Astrocyte (in vitro differentiated cells and primary cell): ENCODE results near the gene FBP2. TPM values are rescaled to one million over a fixed set of nuclear protein-coding genes. Genes with fewer than 3 reads are reported as not detected.
"Not testable (repeated sequence)": the region's sequence is repeated elsewhere in the genome, so short reads cannot be mapped to it uniquely, and the experiment has no call there.

Source experiments
- DNase-seq: peaks from one replicate; pipeline ENCODE4 v3.0.0-alpha.2; 2010; ENCODE audit warnings: low read depth
- FAIRE-seq: peaks from 2 replicates; lab custom pipeline; 2011; peaks lifted over from hg19 to GRCh38; lab: Jason Lieb, UNC
- H2AFZ ChIP-seq: 2 replicates; pipeline ENCODE4 v1.6.0; 2012; ENCODE audit warnings: low read depth, low read length, inconsistent platforms
- H3K27ac ChIP-seq: 2 replicates; pipeline ENCODE4 v1.5.1; 2011; ENCODE audit warnings: low read depth, low read length, inconsistent platforms
- H3K27me3 ChIP-seq: 2 replicates; pipeline ENCODE4 v1.6.0; 2011; ENCODE audit warnings: low read length, inconsistent platforms; ENCODE audit not compliant: insufficient read depth
- H3K36me3 ChIP-seq: 2 replicates; pipeline ENCODE4 v1.5.1; 2011; ENCODE audit warnings: low read length, inconsistent platforms; ENCODE audit not compliant: insufficient read depth
- H3K4me1 ChIP-seq: 2 replicates; pipeline ENCODE4 v1.5.1; 2011; ENCODE audit warnings: low read length, inconsistent platforms; ENCODE audit not compliant: insufficient read depth
- H3K4me2 ChIP-seq: 2 replicates; pipeline ENCODE4 v1.6.0; 2012; ENCODE audit warnings: low read length, inconsistent platforms
- H3K4me3 ChIP-seq: 2 replicates; pipeline ENCODE4 v1.5.1; 2011; ENCODE audit warnings: low read depth, mild to moderate bottlenecking, low read length, inconsistent platforms; ENCODE audit not compliant: insufficient read depth
- H3K79me2 ChIP-seq: 2 replicates; pipeline ENCODE4 v1.6.0; 2012; ENCODE audit warnings: mild to moderate bottlenecking, low read length, inconsistent platforms; ENCODE audit not compliant: insufficient read depth
- H3K9ac ChIP-seq: 2 replicates; pipeline ENCODE4 v1.6.0; 2012; ENCODE audit warnings: mild to moderate bottlenecking, low read length, inconsistent platforms
- H3K9me3 ChIP-seq: 2 replicates; pipeline ENCODE4 v1.5.1; 2012; ENCODE audit warnings: low read depth, mild to moderate bottlenecking, low read length, inconsistent platforms; ENCODE audit not compliant: insufficient read depth
- H4K20me1 ChIP-seq: 2 replicates; pipeline ENCODE4 v1.6.0; 2012; ENCODE audit warnings: low read length, inconsistent platforms; ENCODE audit not compliant: insufficient read depth
- H3K27ac Mint-ChIP-seq: one replicate; pipeline ENCODE4 v1.8.0; 2021; ENCODE audit warnings: mild to moderate bottlenecking, mixed read lengths; ENCODE audit not compliant: unreplicated experiment
- H3K27me3 Mint-ChIP-seq: one replicate; pipeline ENCODE4 v1.8.0; 2021; ENCODE audit warnings: low read depth, mixed read lengths; ENCODE audit not compliant: unreplicated experiment
- H3K36me3 Mint-ChIP-seq: one replicate; pipeline ENCODE4 v1.8.0; 2021; ENCODE audit warnings: low read depth, mixed read lengths; ENCODE audit not compliant: unreplicated experiment
- H3K4me1 Mint-ChIP-seq: one replicate; pipeline ENCODE4 v1.8.0; 2021; ENCODE audit warnings: low read depth, mixed read lengths; ENCODE audit not compliant: unreplicated experiment
- H3K4me3 Mint-ChIP-seq: one replicate; pipeline ENCODE4 v1.8.0; 2021; ENCODE audit warnings: mild to moderate bottlenecking, moderate library complexity, mixed read lengths; ENCODE audit not compliant: unreplicated experiment
- H3K9me3 Mint-ChIP-seq: one replicate; pipeline ENCODE4 v1.8.0; 2021; ENCODE audit warnings: mild to moderate bottlenecking, mixed read lengths; ENCODE audit not compliant: unreplicated experiment
- CTCF ChIP-seq: IDR thresholded peaks from 2 replicates; pipeline ENCODE4 v1.5.1; 2011; ENCODE audit warnings: low read depth, mild to moderate bottlenecking, inconsistent platforms, low read length, moderate library complexity; ENCODE audit not compliant: insufficient read depth
- EZH2 ChIP-seq: IDR thresholded peaks from 2 replicates; pipeline ENCODE4 v1.6.1; 2012; ENCODE audit warnings: mild to moderate bottlenecking, low read length, inconsistent platforms; ENCODE audit not compliant: insufficient read depth
- total RNA-seq: library from RNA; stranded (reverse); gene quantifications from 2 replicates; pipeline ENCODE4 v1.2.1, GENCODE V29; 2021

Gene FBP2
- total RNA-seq, 1 donor from 2014 or later, result not detected

DNA sequence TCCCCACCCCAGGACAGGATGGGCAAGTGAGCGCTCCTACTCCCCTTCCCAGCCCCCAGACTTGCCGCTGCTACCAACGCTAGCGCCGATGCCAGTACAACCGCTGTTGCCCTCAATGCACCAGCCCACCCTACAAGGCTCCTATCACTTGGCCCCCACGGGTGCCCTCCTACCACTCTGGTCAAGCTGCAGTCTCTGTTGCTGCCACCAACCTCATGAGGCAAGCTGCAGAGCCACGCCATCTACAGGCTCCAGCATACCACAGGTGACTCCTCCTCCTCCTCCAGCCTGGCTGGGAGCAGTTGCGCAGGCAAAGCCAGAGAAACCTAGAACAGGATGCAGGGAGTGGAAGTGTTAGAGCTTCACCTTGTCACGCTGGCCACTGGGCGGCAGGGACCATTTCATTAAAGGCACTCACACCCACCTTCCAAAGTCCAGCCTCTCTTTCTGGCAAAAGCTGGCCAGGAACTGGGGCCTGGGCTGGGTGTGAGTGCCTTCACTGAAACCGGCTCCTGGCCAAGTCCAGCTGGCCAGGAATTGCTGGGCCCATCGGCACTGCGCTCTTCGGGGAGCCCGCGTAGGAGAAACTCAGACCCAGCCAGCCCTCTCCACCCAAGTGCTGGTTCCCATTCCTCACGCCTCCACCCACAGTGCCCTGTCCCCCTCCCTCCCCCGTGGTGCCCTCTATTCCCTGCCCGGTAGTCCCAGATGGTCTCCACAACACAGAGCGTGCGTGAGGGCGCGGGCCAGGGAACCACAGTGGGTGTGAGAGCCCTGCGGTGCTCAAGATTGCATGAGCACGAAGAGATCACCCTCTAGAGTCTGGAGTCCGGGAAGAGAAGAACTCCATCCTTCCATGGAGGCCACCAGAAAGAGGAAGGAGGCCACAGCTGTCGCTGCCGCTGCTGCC, 40.3 kb downstream of the FBP2 start:
- H3K9me3 Mint-ChIP-seq, result no peaks in the 10 kb centered on the region
- no peaks in the 10 kb centered on the region for H3K79me2 ChIP-seq
- TF ChIP-seq EZH2, result no peak
- no peak for TF ChIP-seq CTCF

DNA sequence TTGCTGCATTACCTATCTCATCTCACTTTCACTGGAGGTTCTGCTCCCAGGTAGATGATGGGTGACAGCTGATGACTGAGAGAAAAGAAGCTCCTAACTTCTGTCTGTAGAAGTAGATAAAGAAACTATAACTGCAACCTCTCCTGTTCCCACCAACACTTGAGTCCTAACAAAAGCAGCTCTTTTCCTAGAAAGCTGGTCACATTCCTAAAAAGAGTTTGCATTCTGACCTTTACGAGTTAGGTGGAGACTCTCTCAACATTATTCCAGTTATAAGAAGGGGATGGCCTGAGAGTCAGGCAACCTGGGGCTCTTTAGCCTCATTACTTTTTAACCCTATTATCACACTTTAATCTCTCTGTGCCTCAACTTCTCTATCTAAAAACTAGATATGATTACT, 47.7 kb downstream of the FBP2 start:
- H3K27me3 ChIP-seq, result peaks cover 3% of the 10 kb centered on the region
- peaks cover 7% of the 10 kb centered on the region for H3K36me3 Mint-ChIP-seq
- H3K4me3 ChIP-seq, result no peak overlapping the region
- no peaks in the 10 kb centered on the region for H3K4me1 ChIP-seq
- no peak for FAIRE-seq
- H3K36me3 ChIP-seq, result no peaks in the 10 kb centered on the region
- no peak overlapping the region for H3K4me3 Mint-ChIP-seq
- H3K4me1 Mint-ChIP-seq, result peaks cover 4% of the 10 kb centered on the region
- no peak overlapping the region for H2AFZ ChIP-seq
- no peak overlapping the region for H3K9ac ChIP-seq
- no peak overlapping the region for H3K4me2 ChIP-seq
- H3K79me2 ChIP-seq, result no peaks in the 10 kb centered on the region
- no peak overlapping the region for H3K27ac Mint-ChIP-seq
- TF ChIP-seq EZH2 (no peak), CTCF (no peak)
- peaks cover under 1% of the 10 kb centered on the region for H3K27me3 Mint-ChIP-seq
- DNase-seq, result no peak
- H3K9me3 ChIP-seq, result no peaks in the 10 kb centered on the region
- no peaks in the 10 kb centered on the region for H4K20me1 ChIP-seq
- no peak overlapping the region for H3K27ac ChIP-seq
- no peaks in the 10 kb centered on the region for H3K9me3 Mint-ChIP-seq

More for the DNA sequence above, 40.3 kb downstream of the FBP2 start:
- peaks cover 8% of the 10 kb centered on the region for H3K36me3 Mint-ChIP-seq
- H3K4me3 Mint-ChIP-seq, result no peak overlapping the region
- DNase-seq, result no peak
- H3K9me3 ChIP-seq, result no peaks in the 10 kb centered on the region
- H3K9ac ChIP-seq, result no peak overlapping the region
- H3K4me1 Mint-ChIP-seq, result peaks cover 13% of the 10 kb centered on the region
- H2AFZ ChIP-seq, result no peak overlapping the region
- no peak overlapping the region for H3K4me2 ChIP-seq
- no peaks in the 10 kb centered on the region for H4K20me1 ChIP-seq
- H3K27me3 ChIP-seq, result no peaks in the 10 kb centered on the region
- no peak overlapping the region for H3K4me3 ChIP-seq
- H3K27ac ChIP-seq, result no peak overlapping the region
- no peaks in the 10 kb centered on the region for H3K4me1 ChIP-seq
- H3K27ac Mint-ChIP-seq, result no peak overlapping the region
- H3K27me3 Mint-ChIP-seq, result peaks cover 4% of the 10 kb centered on the region
- no peak for FAIRE-seq
- H3K36me3 ChIP-seq, result no peaks in the 10 kb centered on the region

- not testable (repeated sequence) for FAIRE-seq, H3K27ac Mint-ChIP-seq
Measured at GRCh38 chr9:94544335-94544734, 49.3 kb downstream of the FBP2 start.

More at GRCh38 chr9:94544335-94544734, 49.3 kb downstream of the FBP2 start:
- not testable (repeated sequence) for H3K27me3 ChIP-seq, H3K27me3 Mint-ChIP-seq, H3K4me1 ChIP-seq, H3K36me3 ChIP-seq, H3K9me3 Mint-ChIP-seq, H3K9me3 ChIP-seq, H3K36me3 Mint-ChIP-seq, H3K4me3 Mint-ChIP-seq, H3K27ac ChIP-seq, H3K4me1 Mint-ChIP-seq, H3K4me2 ChIP-seq, H3K79me2 ChIP-seq, H3K4me3 ChIP-seq, H3K9ac ChIP-seq, DNase-seq, H4K20me1 ChIP-seq, H2AFZ ChIP-seq
